ENCODE measurements around the gene WBP1L. TPM values are rescaled to one million over a fixed set of nuclear protein-coding genes. Genes with fewer than 3 reads are reported as not detected.

WBP1L gene
- total and polyA plus RNA-seq, 4 donors, result 12.3 to 43.6 (median 27.6) TPM

DNA sequence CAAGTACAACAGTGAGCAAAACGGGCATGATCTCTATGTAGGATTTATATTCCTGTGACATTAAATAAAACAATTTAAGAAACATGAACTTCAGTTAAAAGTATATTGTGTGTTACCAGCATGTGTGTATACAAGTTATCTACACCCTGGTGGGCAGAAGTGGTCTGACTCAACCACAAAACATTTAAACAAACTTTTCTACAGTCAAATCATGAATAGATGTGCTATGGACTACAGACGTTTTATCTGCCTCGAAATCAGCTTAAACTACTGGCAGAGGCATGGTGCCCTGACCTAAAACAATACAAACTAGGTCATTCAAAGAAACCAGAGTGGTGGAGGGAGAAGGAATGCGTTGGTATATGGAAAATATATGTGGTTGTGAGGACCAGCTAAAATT, 33.1 kb upstream of the WBP1L start (continued):
- TF ChIP-seq, protein P1, sequence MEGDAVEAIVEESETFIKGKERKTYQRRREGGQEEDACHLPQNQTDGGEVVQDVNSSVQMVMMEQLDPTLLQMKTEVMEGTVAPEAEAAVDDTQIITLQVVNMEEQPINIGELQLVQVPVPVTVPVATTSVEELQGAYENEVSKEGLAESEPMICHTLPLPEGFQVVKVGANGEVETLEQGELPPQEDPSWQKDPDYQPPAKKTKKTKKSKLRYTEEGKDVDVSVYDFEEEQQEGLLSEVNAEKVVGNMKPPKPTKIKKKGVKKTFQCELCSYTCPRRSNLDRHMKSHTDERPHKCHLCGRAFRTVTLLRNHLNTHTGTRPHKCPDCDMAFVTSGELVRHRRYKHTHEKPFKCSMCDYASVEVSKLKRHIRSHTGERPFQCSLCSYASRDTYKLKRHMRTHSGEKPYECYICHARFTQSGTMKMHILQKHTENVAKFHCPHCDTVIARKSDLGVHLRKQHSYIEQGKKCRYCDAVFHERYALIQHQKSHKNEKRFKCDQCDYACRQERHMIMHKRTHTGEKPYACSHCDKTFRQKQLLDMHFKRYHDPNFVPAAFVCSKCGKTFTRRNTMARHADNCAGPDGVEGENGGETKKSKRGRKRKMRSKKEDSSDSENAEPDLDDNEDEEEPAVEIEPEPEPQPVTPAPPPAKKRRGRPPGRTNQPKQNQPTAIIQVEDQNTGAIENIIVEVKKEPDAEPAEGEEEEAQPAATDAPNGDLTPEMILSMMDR (IDR thresholded peaks at IDR 0.05; ENCODE audit: low read depth, low read length, missing input control), result no peak

DNA sequence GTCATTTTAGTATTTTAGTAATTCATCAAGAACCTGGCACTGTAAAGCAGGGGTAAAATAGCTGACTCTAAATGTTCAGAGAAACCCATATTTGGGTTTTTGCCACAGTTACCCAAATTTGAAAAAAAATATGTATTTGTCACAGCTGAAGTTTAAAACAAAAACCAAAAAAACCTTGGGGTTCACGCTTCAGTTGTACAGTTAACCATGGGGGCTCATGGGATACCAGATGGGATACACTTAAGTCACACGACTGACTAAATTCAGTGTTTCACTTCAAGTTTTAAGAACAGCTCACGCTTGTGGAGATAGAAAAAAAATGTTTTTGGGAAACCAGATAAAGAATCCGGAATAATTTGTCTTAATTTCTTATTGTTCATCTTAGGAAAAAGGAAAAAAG, 31.7 kb upstream of the WBP1L start:
- H3K4me1 ChIP-seq (ENCODE audit: control insufficient read depth in 4 of 4, insufficient read depth in 4 of 4, low read length in 3 of 4), result peaks cover 4 to 29% (median 18%) of the 10 kb centered on the region in 4 donors

DNA sequence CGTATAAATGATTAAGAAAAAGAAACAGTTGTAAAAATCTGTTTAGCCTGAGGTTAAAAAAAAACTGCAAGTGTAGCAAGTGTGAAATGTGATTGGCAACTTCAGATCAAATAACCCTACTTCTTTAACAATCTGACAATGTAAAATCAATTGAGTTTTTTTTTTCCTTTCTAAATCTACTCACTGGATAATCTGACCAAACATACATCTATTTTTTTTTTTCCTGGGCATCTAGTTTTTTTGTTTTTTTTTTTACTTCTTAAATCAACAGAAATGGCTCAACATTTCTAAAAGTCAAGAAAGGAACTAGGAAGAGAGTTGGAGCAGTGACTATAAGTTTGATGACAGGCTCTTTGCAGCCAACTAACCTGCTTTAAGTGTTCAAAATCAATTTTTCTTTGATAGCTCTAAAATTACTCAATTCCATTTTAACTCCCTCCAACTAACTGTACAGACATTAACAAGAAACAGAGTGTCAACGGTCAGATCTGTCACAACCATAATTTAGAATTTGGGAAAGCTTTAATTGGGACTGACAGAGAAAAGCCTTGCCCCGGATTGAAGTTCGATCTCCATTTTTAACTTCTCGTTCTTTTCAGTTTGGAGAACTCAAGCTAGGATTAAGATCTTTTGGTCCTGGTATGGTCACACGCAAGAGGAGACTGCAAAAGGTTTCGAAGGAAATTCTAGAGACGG, 30.8 kb upstream of the WBP1L start:
- Histone ChIP-seq H3K9me3 (ENCODE audit: control insufficient read depth in 4 of 4, low read length in 3 of 4) (no peaks in the 10 kb centered on the region), H3K4me3 (ENCODE audit: low read depth in 1 of 3, low read length in 3 of 3) (peak overlapping the region; percentile 73 to 98 (median 78)), H3K36me3 (ENCODE audit: control insufficient read depth in 4 of 4, insufficient read depth in 3 of 4, low read depth in 1 of 4, low read length in 3 of 4) (no peaks in the 10 kb centered on the region), H3K27ac (ENCODE audit: low read depth in 1 of 2, low read length in 2 of 2) (peak overlapping the region in 1 of 2 donors; percentile 80), H3K4me1 (ENCODE audit: control insufficient read depth in 4 of 4, insufficient read depth in 4 of 4, low read length in 3 of 4) (peaks cover 4 to 31% (median 22%) of the 10 kb centered on the region in 4 donors), H3K27me3 (ENCODE audit: control insufficient read depth in 4 of 4, insufficient read depth in 4 of 4, low read length in 3 of 4) (no peaks in the 10 kb centered on the region), H3K9ac (ENCODE audit: low read depth in 1 of 2, low read length in 2 of 2) (peak overlapping the region in 1 of 2 donors; percentile 54)
- no peak for DNase-seq (ENCODE audit: low spot score)
- TF ChIP-seq FOXA1 (IDR thresholded peaks at IDR 0.05) (no peak), EGR1 (IDR thresholded peaks at IDR 0.05; ENCODE audit: low read depth in 2 of 2) (no peak), FOXA2 (IDR thresholded peaks at IDR 0.05) (no peak), RXRA (IDR thresholded peaks at IDR 0.05) (no peak)
- WGBS, result 8% methylated on average over 8 of the region's 8 CpGs

More for the DNA sequence above, 31.7 kb upstream of the WBP1L start:
- Histone ChIP-seq H3K9me3 (ENCODE audit: control insufficient read depth in 4 of 4, low read length in 3 of 4) (no peaks in the 10 kb centered on the region), H3K36me3 (ENCODE audit: control insufficient read depth in 4 of 4, insufficient read depth in 3 of 4, low read depth in 1 of 4, low read length in 3 of 4) (no peaks in the 10 kb centered on the region), H3K27me3 (ENCODE audit: control insufficient read depth in 4 of 4, insufficient read depth in 4 of 4, low read length in 3 of 4) (no peaks in the 10 kb centered on the region), H3K27ac (ENCODE audit: low read depth in 1 of 2, low read length in 2 of 2) (no peak overlapping the region), H3K9ac (ENCODE audit: low read depth in 1 of 2, low read length in 2 of 2) (no peak overlapping the region), H3K4me3 (ENCODE audit: low read depth in 1 of 3, low read length in 3 of 3) (no peak overlapping the region)
- TF ChIP-seq NR2F2 (IDR thresholded peaks at IDR 0.05) (no peak), YY1 (IDR thresholded peaks at IDR 0.05) (no peak), JUND (IDR thresholded peaks at IDR 0.05) (no peak), HNF4G (IDR thresholded peaks at IDR 0.05) (no peak), EGR1 (IDR thresholded peaks at IDR 0.05; ENCODE audit: low read depth in 2 of 2) (no peak)
- TF ChIP-seq, protein P2, sequence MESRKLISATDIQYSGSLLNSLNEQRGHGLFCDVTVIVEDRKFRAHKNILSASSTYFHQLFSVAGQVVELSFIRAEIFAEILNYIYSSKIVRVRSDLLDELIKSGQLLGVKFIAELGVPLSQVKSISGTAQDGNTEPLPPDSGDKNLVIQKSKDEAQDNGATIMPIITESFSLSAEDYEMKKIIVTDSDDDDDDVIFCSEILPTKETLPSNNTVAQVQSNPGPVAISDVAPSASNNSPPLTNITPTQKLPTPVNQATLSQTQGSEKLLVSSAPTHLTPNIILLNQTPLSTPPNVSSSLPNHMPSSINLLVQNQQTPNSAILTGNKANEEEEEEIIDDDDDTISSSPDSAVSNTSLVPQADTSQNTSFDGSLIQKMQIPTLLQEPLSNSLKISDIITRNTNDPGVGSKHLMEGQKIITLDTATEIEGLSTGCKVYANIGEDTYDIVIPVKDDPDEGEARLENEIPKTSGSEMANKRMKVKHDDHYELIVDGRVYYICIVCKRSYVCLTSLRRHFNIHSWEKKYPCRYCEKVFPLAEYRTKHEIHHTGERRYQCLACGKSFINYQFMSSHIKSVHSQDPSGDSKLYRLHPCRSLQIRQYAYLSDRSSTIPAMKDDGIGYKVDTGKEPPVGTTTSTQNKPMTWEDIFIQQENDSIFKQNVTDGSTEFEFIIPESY (IDR thresholded peaks at IDR 0.05), result no peak
- TF ChIP-seq, protein P3, sequence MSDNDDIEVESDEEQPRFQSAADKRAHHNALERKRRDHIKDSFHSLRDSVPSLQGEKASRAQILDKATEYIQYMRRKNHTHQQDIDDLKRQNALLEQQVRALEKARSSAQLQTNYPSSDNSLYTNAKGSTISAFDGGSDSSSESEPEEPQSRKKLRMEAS (IDR thresholded peaks at IDR 0.05), result no peak
- TF ChIP-seq, protein P4, sequence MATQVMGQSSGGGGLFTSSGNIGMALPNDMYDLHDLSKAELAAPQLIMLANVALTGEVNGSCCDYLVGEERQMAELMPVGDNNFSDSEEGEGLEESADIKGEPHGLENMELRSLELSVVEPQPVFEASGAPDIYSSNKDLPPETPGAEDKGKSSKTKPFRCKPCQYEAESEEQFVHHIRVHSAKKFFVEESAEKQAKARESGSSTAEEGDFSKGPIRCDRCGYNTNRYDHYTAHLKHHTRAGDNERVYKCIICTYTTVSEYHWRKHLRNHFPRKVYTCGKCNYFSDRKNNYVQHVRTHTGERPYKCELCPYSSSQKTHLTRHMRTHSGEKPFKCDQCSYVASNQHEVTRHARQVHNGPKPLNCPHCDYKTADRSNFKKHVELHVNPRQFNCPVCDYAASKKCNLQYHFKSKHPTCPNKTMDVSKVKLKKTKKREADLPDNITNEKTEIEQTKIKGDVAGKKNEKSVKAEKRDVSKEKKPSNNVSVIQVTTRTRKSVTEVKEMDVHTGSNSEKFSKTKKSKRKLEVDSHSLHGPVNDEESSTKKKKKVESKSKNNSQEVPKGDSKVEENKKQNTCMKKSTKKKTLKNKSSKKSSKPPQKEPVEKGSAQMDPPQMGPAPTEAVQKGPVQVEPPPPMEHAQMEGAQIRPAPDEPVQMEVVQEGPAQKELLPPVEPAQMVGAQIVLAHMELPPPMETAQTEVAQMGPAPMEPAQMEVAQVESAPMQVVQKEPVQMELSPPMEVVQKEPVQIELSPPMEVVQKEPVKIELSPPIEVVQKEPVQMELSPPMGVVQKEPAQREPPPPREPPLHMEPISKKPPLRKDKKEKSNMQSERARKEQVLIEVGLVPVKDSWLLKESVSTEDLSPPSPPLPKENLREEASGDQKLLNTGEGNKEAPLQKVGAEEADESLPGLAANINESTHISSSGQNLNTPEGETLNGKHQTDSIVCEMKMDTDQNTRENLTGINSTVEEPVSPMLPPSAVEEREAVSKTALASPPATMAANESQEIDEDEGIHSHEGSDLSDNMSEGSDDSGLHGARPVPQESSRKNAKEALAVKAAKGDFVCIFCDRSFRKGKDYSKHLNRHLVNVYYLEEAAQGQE (IDR thresholded peaks at IDR 0.05), result no peak
- WGBS, result 94% methylated on average over 4 of the region's 4 CpGs
- no peak for DNase-seq (ENCODE audit: low spot score)

Data from liver (tissue), 9 donors.